DOHH2 (cell line): Measurements from ENCODE around the gene FBLN7.
A peak's percentile ranks its signal among the peaks of the same experiment; 100 is the strongest.

Experiments used
- H3F3A ChIP-seq: fragments of 200-600 bp; sonication (generic), shearing (Covaris generic); 2 replicates; pipeline ENCODE4 v1.6.0; 2016; ENCODE audit warnings: antibody characterized with exemption, mild to moderate bottlenecking; ENCODE audit not compliant: control insufficient read depth, insufficient read depth
- H3K27ac ChIP-seq: fragments of 200-600 bp; sonication (generic); 2 replicates; pipeline ENCODE4 v1.5.1; 2014; ENCODE audit warnings: low read depth, mild to moderate bottlenecking, low read length, moderate library complexity
- H3K27me3 ChIP-seq: fragments of 200-600 bp; sonication (generic); 2 replicates; pipeline ENCODE4 v1.6.1; 2014; ENCODE audit warnings: mild to moderate bottlenecking, low read length, mixed read lengths; ENCODE audit not compliant: control insufficient read depth
- H3K36me3 ChIP-seq: fragments of 200-600 bp; sonication (generic); 2 replicates; pipeline ENCODE4 v1.6.1; 2014; ENCODE audit warnings: mild to moderate bottlenecking, low read length, moderate library complexity, mixed read lengths; ENCODE audit not compliant: control insufficient read depth
- H3K4me1 ChIP-seq: fragments of 200-600 bp; sonication (generic); 2 replicates; pipeline ENCODE4 v1.6.1; 2014; ENCODE audit warnings: mild to moderate bottlenecking, low read length, mixed read lengths; ENCODE audit not compliant: control insufficient read depth
- H3K4me2 ChIP-seq: fragments of 200-600 bp; sonication (generic); 2 replicates; pipeline ENCODE4 v1.6.0; 2014; ENCODE audit warnings: mild to moderate bottlenecking, low read length, moderate library complexity
- H3K4me3 ChIP-seq: fragments of 200-600 bp; sonication (generic); 2 replicates; pipeline ENCODE4 v1.5.1; 2014; ENCODE audit warnings: mild to moderate bottlenecking, low read length, mixed read lengths
- H3K79me2 ChIP-seq: fragments of 200-600 bp; sonication (generic); 2 replicates; pipeline ENCODE4 v1.6.1; 2014; ENCODE audit warnings: mild to moderate bottlenecking, low read length, mixed read lengths; ENCODE audit not compliant: control insufficient read depth
- H3K9me2 ChIP-seq: fragments of 200-600 bp; sonication (generic); replicated peaks from 2 replicates; pipeline ENCODE4 v1.6.1; 2014; ENCODE audit warnings: mild to moderate bottlenecking, low read length, mixed read lengths; ENCODE audit not compliant: control insufficient read depth
- H3K9me3 ChIP-seq: fragments of 200-600 bp; sonication (generic); 2 replicates; pipeline ENCODE4 v1.6.1; 2014; ENCODE audit warnings: antibody characterized with exemption, low read length, mixed read lengths; ENCODE audit not compliant: control insufficient read depth, insufficient read depth
- H4K20me1 ChIP-seq: fragments of 200-600 bp; sonication (generic); 2 replicates; pipeline ENCODE4 v1.6.0; 2014; ENCODE audit warnings: low read depth, mild to moderate bottlenecking, antibody characterized with exemption, low read length, moderate library complexity; ENCODE audit not compliant: control insufficient read depth, insufficient read depth
- CTCF ChIP-seq: fragments of 200-600 bp; sonication (generic); IDR thresholded peaks from one replicate; pipeline ENCODE4 v1.5.1; 2014; ENCODE audit warnings: antibody characterized with exemption, mild to moderate bottlenecking, low read depth, low read length; ENCODE audit not compliant: poor library complexity, severe bottlenecking
- EZH2phosphoT487 ChIP-seq: fragments of 200-600 bp; sonication (generic); IDR thresholded peaks from 2 replicates; pipeline ENCODE4 v1.6.1; 2017; ENCODE audit warnings: borderline replicate concordance, mild to moderate bottlenecking, antibody characterized with exemption, low read length, moderate library complexity, mixed read lengths

FBLN7 gene

GRCh38 chr2:112118148-112118547 lies 20.0 kb upstream of the FBLN7 start:
- no peaks in the 10 kb centered on the region for H3K79me2 ChIP-seq
- H3F3A ChIP-seq: peaks cover 4% of the 10 kb centered on the region; the same call in 1 of the 2 replicates
- H3K27me3 ChIP-seq: no peaks in the 10 kb centered on the region
- H3K4me1 ChIP-seq: 0 out of 2 replicates have a peak, but pooled peaks cover 6% of the 10 kb centered on the region
- no peak overlapping the region for H3K4me3 ChIP-seq
- H3K4me2 ChIP-seq: no peak overlapping the region
- peaks cover 10% of the 10 kb centered on the region; the same call in 1 of the 2 replicates for H3K36me3 ChIP-seq
- H3K9me3 ChIP-seq: no peaks in the 10 kb centered on the region
- TF ChIP-seq EZH2phosphoT487: no peak
- TF ChIP-seq CTCF: no peak
- H4K20me1 ChIP-seq: no peaks in the 10 kb centered on the region
- H3K27ac ChIP-seq: no peak overlapping the region
- H3K9me2 ChIP-seq: no peaks in the 10 kb centered on the region

DNA sequence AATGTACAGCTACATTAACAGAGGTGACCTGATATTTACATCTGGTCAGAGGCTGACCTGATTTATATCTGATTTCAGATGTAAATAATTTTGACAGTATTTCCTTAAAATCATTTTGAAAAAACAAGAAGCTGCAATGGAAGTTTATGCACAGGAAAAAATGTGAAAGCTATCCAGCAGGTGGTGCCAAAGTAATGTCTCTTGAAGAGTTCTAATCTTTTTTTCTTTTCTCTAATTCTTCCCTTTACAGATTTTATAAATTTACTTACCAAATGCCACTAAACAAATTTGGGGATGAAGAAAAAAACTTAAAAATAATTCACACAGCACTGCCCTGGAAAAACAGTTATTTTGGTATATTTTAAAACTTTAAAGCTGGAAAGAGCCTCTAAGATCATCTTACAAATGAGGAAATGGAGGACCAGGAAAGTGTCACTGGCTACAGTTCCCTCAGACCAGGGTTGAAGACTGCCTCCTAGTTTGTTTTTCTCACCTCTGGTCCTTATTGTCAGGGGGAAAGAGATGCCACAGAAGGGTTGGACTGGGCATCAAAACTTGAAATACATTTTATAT lies 16.4 kb upstream of the FBLN7 start:
- Histone ChIP-seq H3K9me2 (no peaks in the 10 kb centered on the region), H3F3A (peaks cover 4% of the 10 kb centered on the region; the same call in 1 of the 2 replicates), H4K20me1 (no peaks in the 10 kb centered on the region), H3K79me2 (no peaks in the 10 kb centered on the region), H3K36me3 (peaks cover 10% of the 10 kb centered on the region; the same call in 1 of the 2 replicates), H3K9me3 (no peaks in the 10 kb centered on the region), H3K27me3 (no peaks in the 10 kb centered on the region), H3K27ac (no peak overlapping the region), H3K4me2 (no peak overlapping the region), H3K4me3 (no peak overlapping the region), H3K4me1 (0 out of 2 replicates have a peak, but pooled peaks cover 6% of the 10 kb centered on the region)
- TF ChIP-seq EZH2phosphoT487 (no peak), CTCF (peak; percentile 77)

GRCh38 chr2:112129060-112129459 lies 9.1 kb upstream of the FBLN7 start:
- Histone ChIP-seq H3K4me3 (no peak overlapping the region), H3F3A (no peaks in the 10 kb centered on the region; the same call in 1 of the 2 replicates), H3K36me3 (no peaks in the 10 kb centered on the region), H3K9me2 (no peaks in the 10 kb centered on the region), H3K4me2 (no peak overlapping the region), H3K79me2 (no peaks in the 10 kb centered on the region), H3K4me1 (peaks cover 4% of the 10 kb centered on the region; the same call in 1 of the 2 replicates), H3K27me3 (no peaks in the 10 kb centered on the region), H3K9me3 (no peaks in the 10 kb centered on the region), H3K27ac (no peak overlapping the region), H4K20me1 (no peaks in the 10 kb centered on the region)
- TF ChIP-seq EZH2phosphoT487 (no peak), CTCF (no peak)
